PC-9 (cell line): Measurements from ENCODE around the gene ARPC5. TPM values are rescaled to one million over a fixed set of nuclear protein-coding genes. Genes with fewer than 3 reads are reported as not detected.

ENCODE experiments used
- BruUV-seq: library from RNA; stranded (reverse); fragments of 400-500 nt; replicated peaks from 2 replicates; lab custom pipeline; 2021; lab: Mats Ljungman, UMichigan
- CTCF ChIA-PET: fragments of 300-600 bp; sonication (Branson Sonifier 250); formaldehyde crosslinking; loops from one replicate; lab custom pipeline; 2022; ENCODE audit warnings: antibody characterized with exemption; lab: Charles Lee
- POLR2A ChIA-PET: fragments of 300-600 bp; sonication (Branson Sonifier 250); formaldehyde crosslinking; loops from one replicate; lab custom pipeline; 2022; ENCODE audit warnings: antibody characterized with exemption; ENCODE audit not compliant: unreplicated experiment; lab: Charles Lee
- DNase-seq, 2 experiments: peaks; one replicate each; pipeline versions ENCODE4 v3.0.0 to v3.0.0-alpha.2; 2015 to 2022; ENCODE audit warnings: mixed read lengths in 1 of 2
- H2AFZ ChIP-seq: fragments of 200-600 bp; sonication (generic); 2 replicates; pipeline ENCODE4 v1.8.1; 2017; ENCODE audit warnings: antibody characterized with exemption
- H3F3A ChIP-seq: fragments of 200-600 bp; sonication (generic); 2 replicates; pipeline ENCODE4 v1.8.1; 2017; ENCODE audit warnings: antibody characterized with exemption, mild to moderate bottlenecking, low read depth; ENCODE audit not compliant: insufficient read depth
- H3K27ac ChIP-seq: fragments of 200-600 bp; sonication (generic); 2 replicates; pipeline ENCODE4 v1.6.1; 2016; ENCODE audit warnings: mixed run types
- H3K27me3 ChIP-seq: fragments of 200-600 bp; sonication (generic); 2 replicates; pipeline ENCODE4 v1.6.1; 2016; ENCODE audit warnings: low read depth, mixed run types; ENCODE audit not compliant: insufficient read depth
- H3K36me3 ChIP-seq: fragments of 200-600 bp; sonication (generic); 2 replicates; pipeline ENCODE4 v1.6.1; 2016; ENCODE audit warnings: low read depth, mixed run types
- H3K4me1 ChIP-seq: fragments of 200-600 bp; sonication (generic); replicated peaks from 2 replicates; pipeline ENCODE4 v1.6.1; 2016; ENCODE audit warnings: mixed run types; ENCODE audit not compliant: insufficient read depth
- H3K4me2 ChIP-seq: fragments of 200-600 bp; sonication (generic); 2 replicates; pipeline ENCODE4 v1.6.1; 2017; ENCODE audit warnings: mixed run types
- H3K4me3 ChIP-seq: fragments of 200-600 bp; sonication (generic); 2 replicates; pipeline ENCODE4 v1.6.1; 2016; ENCODE audit warnings: mixed run types
- H3K79me2 ChIP-seq: fragments of 200-600 bp; sonication (generic); 2 replicates; pipeline ENCODE4 v1.6.1; 2017; ENCODE audit warnings: low read depth, mixed run types
- H3K9me2 ChIP-seq: fragments of 200-600 bp; sonication (generic); 2 replicates; pipeline ENCODE4 v1.8.1; 2017; ENCODE audit warnings: mild to moderate bottlenecking; ENCODE audit not compliant: insufficient read depth
- H3K9me3 ChIP-seq: fragments of 200-600 bp; sonication (generic); 2 replicates; pipeline ENCODE4 v1.8.1; 2016; ENCODE audit warnings: low read depth; ENCODE audit not compliant: insufficient read depth
- H4K20me1 ChIP-seq: fragments of 200-600 bp; sonication (generic); 2 replicates; pipeline ENCODE4 v1.8.1; 2017; ENCODE audit not compliant: insufficient read depth
- CTCF ChIP-seq: fragments of 200-600 bp; sonication (generic); conservative IDR thresholded peaks from 2 replicates; pipeline ENCODE4 v1.6.1; 2017; ENCODE audit warnings: mixed run types, antibody characterized with exemption, mild to moderate bottlenecking, moderate library complexity
- EZH2 ChIP-seq: fragments of 200-600 bp; sonication (generic); IDR thresholded peaks from 2 replicates; pipeline ENCODE4 v1.8.0; 2017; ENCODE audit warnings: antibody characterized with exemption, low read depth
- intact Hi-C: fragments of 100-400 bp; cut with micrococcal nuclease; formaldehyde crosslinking; loops from one replicate; pipeline ENCODE4 v1.10.0; 2022; ENCODE audit not compliant: unreplicated experiment
- total RNA-seq: library from RNA; stranded (reverse); gene quantifications from 2 replicates; pipeline ENCODE4 v1.2.3, GENCODE V29; 2021

The ARPC5 gene
- total RNA-seq, 1 experiment from 2014 or later = 143 TPM

GRCh38 chr1:183584147-183584546 lies 51.4 kb downstream of the ARPC5 start:
- Histone ChIP-seq H4K20me1 (no peaks in the 10 kb centered on the region), H2AFZ (no peak overlapping the region), H3K27ac (no peak overlapping the region), H3F3A (no peaks in the 10 kb centered on the region; the same call in 1 of the 2 replicates), H3K36me3 (no peaks in the 10 kb centered on the region), H3K4me1 (peaks cover 7% of the 10 kb centered on the region), H3K9me2 (no peaks in the 10 kb centered on the region), H3K4me3 (no peak overlapping the region), H3K9me3 (no peaks in the 10 kb centered on the region), H3K4me2 (no peak overlapping the region), H3K27me3 (no peaks in the 10 kb centered on the region), H3K79me2 (no peaks in the 10 kb centered on the region)
- BruUV-seq = no TSS peak
- DNase-seq = peak in 1 of 2 experiments; percentile 21
- CTCF ChIA-PET = no interaction called here
- TF ChIP-seq EZH2 = no peak
- TF ChIP-seq CTCF = no peak
- intact Hi-C loops = no loop called here
- POLR2A ChIA-PET = no interaction called here

GRCh38 chr1:183583466-183583865 lies 52.1 kb downstream of the ARPC5 start:
- Histone ChIP-seq H3K9me3 (no peaks in the 10 kb centered on the region), H3K4me3 (no peak overlapping the region), H3K27me3 (no peaks in the 10 kb centered on the region), H3K79me2 (no peaks in the 10 kb centered on the region), H3K36me3 (no peaks in the 10 kb centered on the region), H3K9me2 (no peaks in the 10 kb centered on the region), H2AFZ (no peak overlapping the region), H3K4me1 (no peaks in the 10 kb centered on the region), H4K20me1 (no peaks in the 10 kb centered on the region), H3F3A (no peaks in the 10 kb centered on the region; the same call in 1 of the 2 replicates), H3K4me2 (no peak overlapping the region), H3K27ac (no peak overlapping the region)
- intact Hi-C loops = no loop called here
- no peak for DNase-seq
- ChIA-PET POLR2A (no interaction called here), CTCF (no interaction called here)
- BruUV-seq = no TSS peak
- no peak for TF ChIP-seq EZH2
- no peak for TF ChIP-seq CTCF

- Histone ChIP-seq H3K36me3 (no peaks in the 10 kb centered on the region), H3K27ac (no peak overlapping the region), H3K4me2 (no peak overlapping the region), H2AFZ (no peak overlapping the region), H3K9me3 (no peaks in the 10 kb centered on the region), H3K79me2 (no peaks in the 10 kb centered on the region), H3K4me3 (no peak overlapping the region), H3K27me3 (no peaks in the 10 kb centered on the region), H3F3A (no peaks in the 10 kb centered on the region; the same call in 1 of the 2 replicates), H4K20me1 (no peaks in the 10 kb centered on the region), H3K9me2 (no peaks in the 10 kb centered on the region), H3K4me1 (no peaks in the 10 kb centered on the region)
- TF ChIP-seq CTCF = no peak
- TF ChIP-seq EZH2 = no peak
- no peak for DNase-seq
- CTCF ChIA-PET = interaction anchor here (0.9 kb wide), 1 partner anchor 13 kb away, joined by 3 read pairs; no protein-coding TSS in a partner anchor
- no TSS peak for BruUV-seq
- POLR2A ChIA-PET = interaction anchor here (0.7 kb wide), 1 partner anchor 241 kb away, joined by 5 read pairs; no protein-coding TSS in a partner anchor
- intact Hi-C loops = no loop called here
Measured at GRCh38 chr1:183582021-183582713, 53.4 kb downstream of the ARPC5 start.
